Measurements from ENCODE around the gene ASIC3. TPM values are rescaled to one million over a fixed set of nuclear protein-coding genes. Genes with fewer than 3 reads are reported as not detected.

ASIC3 gene
- polyA plus RNA-seq, 1 donor (not counting 4 experiments of a cell fraction or from before 2014, with no cell fraction given), result 0.35 TPM

- DNase-seq (ENCODE audit: low read depth, low spot score), result no peak
- H3K79me2 ChIP-seq (ENCODE audit: control insufficient read depth, insufficient read depth, low read length), result peaks cover 6% of the 10 kb centered on the region
- H4K20me1 ChIP-seq (ENCODE audit: control insufficient read depth, extremely low read depth, insufficient read depth, low read length), result peaks cover 3% of the 10 kb centered on the region
- no peak overlapping the region for H2AFZ ChIP-seq (ENCODE audit: control insufficient read depth, low read length)
- TF ChIP-seq EZH2 (IDR thresholded peaks at IDR 0.05; ENCODE audit: low read length) (no peak), CTCF (optimal IDR thresholded peaks at IDR 0.05 in 1 of 3, IDR thresholded peaks at IDR 0.05 in 1 of 3, conservative IDR thresholded peaks at IDR 0.05 in 1 of 3; ENCODE audit: extremely low read depth in 1 of 3, insufficient read depth in 2 of 3, low read length in 3 of 3) (no peak)
- no peak overlapping the region for H3K27ac ChIP-seq (ENCODE audit: control insufficient read depth, insufficient read depth, low read length)
- H3K9me3 ChIP-seq (ENCODE audit: control insufficient read depth, low read depth, low read length), result no peaks in the 10 kb centered on the region
- dilution Hi-C loops (cut with MboI; ENCODE audit: extremely low pct_ligation_motif_present, low sequenced_read_pairs), result no loop called here
- no peak overlapping the region for H3K4me3 ChIP-seq (ENCODE audit: control insufficient read depth in 2 of 3, extremely low read depth in 1 of 3, insufficient read depth in 2 of 3, low read depth in 1 of 3, low read length in 3 of 3)
- peaks cover 3% of the 10 kb centered on the region for H3K4me1 ChIP-seq (ENCODE audit: control insufficient read depth, extremely low read depth, insufficient read depth, low read length)
- no peaks in the 10 kb centered on the region for H3K27me3 ChIP-seq (ENCODE audit: control insufficient read depth, extremely low read depth, insufficient read depth, low read length)
- no peak for FAIRE-seq
- H3K36me3 ChIP-seq (ENCODE audit: control insufficient read depth in 2 of 2, extremely low read depth in 1 of 2, insufficient read depth in 2 of 2, low read length in 2 of 2), result peaks cover 36 to 37% of the 10 kb centered on the region in 2 experiments
- no peaks in the 10 kb centered on the region for H3K9me1 ChIP-seq (ENCODE audit: control insufficient read depth, extremely low read depth, insufficient read depth, low read length)
- H3K9ac ChIP-seq (ENCODE audit: control insufficient read depth, extremely low read depth, insufficient read depth, low read length), result no peak overlapping the region
- no peak overlapping the region for H3K4me2 ChIP-seq (ENCODE audit: control insufficient read depth, extremely low read depth, insufficient read depth, low read depth, low read length)
These were observed 19.9 kb downstream of the ASIC3 start for GRCh38 chr7:151068069-151068773.

GRCh38 chr7:151069841-151070573 is 21.7 kb downstream of the ASIC3 start:
- no peak overlapping the region for H3K4me2 ChIP-seq (ENCODE audit: control insufficient read depth, extremely low read depth, insufficient read depth, low read depth, low read length)
- H3K9ac ChIP-seq (ENCODE audit: control insufficient read depth, extremely low read depth, insufficient read depth, low read length), result no peak overlapping the region
- H3K4me3 ChIP-seq (ENCODE audit: control insufficient read depth in 2 of 3, extremely low read depth in 1 of 3, insufficient read depth in 2 of 3, low read depth in 1 of 3, low read length in 3 of 3), result no peak overlapping the region
- no peak for TF ChIP-seq EZH2 (IDR thresholded peaks at IDR 0.05; ENCODE audit: low read length)
- TF ChIP-seq CTCF (optimal IDR thresholded peaks at IDR 0.05 in 1 of 3, IDR thresholded peaks at IDR 0.05 in 1 of 3, conservative IDR thresholded peaks at IDR 0.05 in 1 of 3; ENCODE audit: extremely low read depth in 1 of 3, insufficient read depth in 2 of 3, low read length in 3 of 3), result no peak
- H3K9me1 ChIP-seq (ENCODE audit: control insufficient read depth, extremely low read depth, insufficient read depth, low read length), result no peaks in the 10 kb centered on the region
- H3K4me1 ChIP-seq (ENCODE audit: control insufficient read depth, extremely low read depth, insufficient read depth, low read length), result no peaks in the 10 kb centered on the region
- no peaks in the 10 kb centered on the region for H3K9me3 ChIP-seq (ENCODE audit: control insufficient read depth, low read depth, low read length)
- DNase-seq (ENCODE audit: low read depth, low spot score) (no peak), FAIRE-seq (no peak)
- H2AFZ ChIP-seq (ENCODE audit: control insufficient read depth, low read length), result no peak overlapping the region
- H3K27me3 ChIP-seq (ENCODE audit: control insufficient read depth, extremely low read depth, insufficient read depth, low read length), result no peaks in the 10 kb centered on the region
- peaks cover 4% of the 10 kb centered on the region for H3K79me2 ChIP-seq (ENCODE audit: control insufficient read depth, insufficient read depth, low read length)
- dilution Hi-C loops (cut with MboI; ENCODE audit: extremely low pct_ligation_motif_present, low sequenced_read_pairs), result no loop called here
- H4K20me1 ChIP-seq (ENCODE audit: control insufficient read depth, extremely low read depth, insufficient read depth, low read length), result peaks cover 5% of the 10 kb centered on the region
- H3K36me3 ChIP-seq (ENCODE audit: control insufficient read depth in 2 of 2, extremely low read depth in 1 of 2, insufficient read depth in 2 of 2, low read length in 2 of 2), result peaks cover 34 to 45% of the 10 kb centered on the region in 2 experiments
- H3K27ac ChIP-seq (ENCODE audit: control insufficient read depth, insufficient read depth, low read length), result no peak overlapping the region
